ENCODE results near the gene HSD17B2.

The HSD17B2 gene

DNA sequence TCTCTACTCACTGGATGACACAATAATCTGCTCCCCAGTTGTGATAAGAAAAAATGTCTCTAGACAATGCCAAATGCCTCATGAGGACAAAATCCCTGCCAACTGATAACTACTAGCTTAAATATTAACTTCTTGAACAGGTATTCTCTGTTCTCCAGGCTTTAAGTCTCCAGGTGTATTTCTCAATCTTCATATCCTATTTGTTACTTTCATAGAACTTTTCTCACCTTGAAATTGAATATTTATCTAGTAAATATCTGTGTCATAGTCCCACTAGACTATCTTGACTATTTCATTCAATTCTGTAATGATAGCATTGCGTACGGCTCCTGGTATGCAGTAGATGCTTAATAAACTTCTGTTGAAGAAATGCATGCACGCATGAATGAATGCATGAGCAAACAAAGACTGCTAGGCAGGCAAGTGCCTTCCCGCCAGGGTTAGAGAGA, 15.9 kb downstream of the HSD17B2 start:
- DNase-seq: no peak

DNA sequence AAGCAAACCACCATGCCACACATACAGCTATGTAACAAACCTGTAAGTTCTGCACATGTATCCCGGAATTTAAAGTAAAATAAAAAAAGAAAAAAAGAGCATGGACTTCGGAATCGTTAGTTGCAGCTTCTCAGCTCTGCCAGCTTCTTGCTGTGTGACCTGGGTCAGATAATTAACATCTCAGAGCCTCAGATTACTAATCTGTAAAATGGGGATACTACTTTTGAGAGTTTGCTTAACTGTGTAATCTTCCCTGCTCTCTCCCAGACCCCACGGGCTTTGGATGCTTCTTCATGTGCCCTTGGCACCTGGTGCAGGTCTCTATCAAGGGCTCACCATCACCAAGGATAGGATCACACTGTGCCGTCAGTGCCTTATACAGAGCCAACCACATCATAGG, 16.6 kb downstream of the HSD17B2 start:
- no peak for DNase-seq

DNA sequence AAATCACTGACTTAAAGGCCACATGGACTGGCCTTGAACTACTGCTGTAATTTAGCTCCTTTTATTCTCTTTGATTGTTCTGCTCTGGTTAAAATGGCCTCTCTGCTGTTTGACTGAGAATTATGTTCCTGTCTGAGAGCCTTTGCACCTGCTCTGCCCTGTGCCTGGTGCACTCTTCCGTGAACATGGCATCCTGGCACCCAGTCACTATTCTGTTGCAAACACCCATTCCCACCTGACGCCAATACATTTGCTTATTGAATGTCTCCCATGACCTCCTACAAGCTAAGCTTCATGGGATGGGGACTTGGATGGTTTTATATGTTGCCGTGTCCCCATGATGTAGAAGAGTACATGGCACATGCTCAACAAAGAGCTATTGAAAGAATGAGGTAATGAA, 20.1 kb downstream of the HSD17B2 start:
- no peak for DNase-seq

DNA sequence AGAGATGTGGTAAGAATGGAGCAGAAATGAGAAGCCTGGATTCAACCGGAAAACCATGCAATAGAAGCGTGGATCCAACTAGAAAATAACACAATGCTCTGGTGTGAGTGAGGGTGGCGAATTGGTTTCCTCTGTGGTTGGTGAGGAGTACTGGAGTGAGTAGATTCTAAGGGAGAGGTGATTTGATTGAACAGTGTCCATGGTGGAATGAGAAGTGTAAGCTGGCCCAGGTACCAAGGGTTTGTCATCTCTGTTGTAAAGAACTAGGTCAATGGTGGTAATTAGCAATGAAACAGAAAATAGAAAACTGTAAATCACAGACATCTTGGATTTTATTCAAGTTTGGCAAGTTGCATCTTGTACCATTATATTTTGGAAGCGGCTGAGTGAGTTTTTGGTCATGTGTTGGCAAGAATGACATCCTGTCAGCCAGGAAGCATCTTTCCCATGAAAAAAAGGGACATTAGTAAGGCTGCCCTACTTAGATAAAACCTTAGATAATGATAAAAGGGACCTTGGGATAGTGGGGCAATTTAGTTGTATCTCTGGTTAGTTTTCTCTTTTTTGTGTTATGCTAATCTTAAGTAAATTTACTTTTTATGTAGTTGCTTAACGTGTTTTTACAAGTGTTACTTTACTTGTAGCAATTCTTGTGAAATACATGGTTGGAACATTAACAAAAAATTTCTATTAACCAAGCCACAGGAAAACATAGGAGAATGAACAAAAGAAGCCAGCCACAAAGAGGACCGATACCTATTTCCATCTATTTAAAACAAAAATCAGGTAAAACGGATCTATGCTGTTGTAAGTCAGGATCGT, 20.9 kb downstream of the HSD17B2 start:
- no peak for DNase-seq

- no peak for DNase-seq
Observed at GRCh38 chr16:82056550-82056896, 21.5 kb downstream of the HSD17B2 start.

DNA sequence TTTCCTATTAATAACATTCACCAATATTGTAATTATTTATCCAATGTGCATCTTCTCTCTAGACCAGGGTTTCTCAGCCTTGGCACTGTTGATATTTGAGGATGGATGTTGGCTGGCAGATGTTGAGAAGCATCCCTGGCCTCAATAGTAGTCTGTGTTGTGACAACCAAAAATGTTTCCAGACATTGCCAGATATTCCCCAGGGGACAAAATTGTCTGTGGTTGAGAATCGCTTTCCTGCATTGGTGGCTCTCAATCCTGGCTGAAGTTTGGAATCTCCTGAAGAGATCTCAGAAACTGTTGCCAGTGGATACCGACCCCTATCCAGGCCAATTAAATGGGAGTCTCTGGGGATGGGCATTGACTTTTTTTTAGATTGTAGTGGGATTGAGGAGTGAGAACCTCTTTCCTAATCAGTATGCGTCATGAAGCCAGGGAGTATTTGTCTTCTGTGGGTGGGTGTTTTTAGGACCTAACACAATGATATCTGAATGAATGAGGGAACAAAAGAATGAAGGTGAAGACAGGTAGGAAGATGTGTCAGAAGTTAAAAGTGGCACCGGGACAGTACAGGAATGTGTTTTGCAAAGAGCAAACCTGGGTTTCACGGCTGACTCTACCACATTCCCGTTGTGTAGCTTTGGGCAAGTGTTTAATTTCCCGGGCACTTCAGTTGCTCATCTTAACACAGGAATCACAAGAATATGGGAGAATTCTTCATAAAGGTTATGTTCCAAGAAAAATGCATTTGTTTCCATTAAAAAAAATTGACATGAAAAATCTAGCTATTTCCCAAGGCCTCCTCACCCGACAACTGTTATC, 24.3 kb downstream of the HSD17B2 start:
- DNase-seq: no peak

DNA sequence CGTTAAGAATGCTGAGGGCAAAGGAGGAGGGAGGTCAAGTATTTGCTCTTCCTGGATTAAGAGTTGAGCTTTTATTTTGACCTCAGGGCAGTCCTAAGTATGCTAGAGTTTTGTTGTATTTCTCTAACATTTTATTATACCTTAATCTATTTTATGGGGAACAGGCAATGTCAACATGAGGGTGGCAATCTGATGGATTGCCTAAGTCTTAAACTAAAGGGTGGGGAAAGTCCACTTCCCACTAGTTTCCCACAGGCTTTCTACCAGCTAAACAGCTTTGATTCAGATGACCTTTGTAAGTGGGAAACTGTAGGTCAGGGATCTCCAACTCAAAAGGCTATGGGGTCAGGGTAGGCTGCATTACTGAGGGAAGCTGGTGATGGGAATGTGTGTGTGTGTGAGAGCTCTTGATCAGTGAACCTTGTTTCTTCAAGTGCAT, 24.9 kb downstream of the HSD17B2 start:
- DNase-seq: no peak

GRCh38 chr16:82061861-82062525, 26.9 kb downstream of the HSD17B2 start:
- DNase-seq: peak; percentile 28

GRCh38 chr16:82062645-82063058, 27.6 kb downstream of the HSD17B2 start:
- peak; percentile 36 for DNase-seq

DNA sequence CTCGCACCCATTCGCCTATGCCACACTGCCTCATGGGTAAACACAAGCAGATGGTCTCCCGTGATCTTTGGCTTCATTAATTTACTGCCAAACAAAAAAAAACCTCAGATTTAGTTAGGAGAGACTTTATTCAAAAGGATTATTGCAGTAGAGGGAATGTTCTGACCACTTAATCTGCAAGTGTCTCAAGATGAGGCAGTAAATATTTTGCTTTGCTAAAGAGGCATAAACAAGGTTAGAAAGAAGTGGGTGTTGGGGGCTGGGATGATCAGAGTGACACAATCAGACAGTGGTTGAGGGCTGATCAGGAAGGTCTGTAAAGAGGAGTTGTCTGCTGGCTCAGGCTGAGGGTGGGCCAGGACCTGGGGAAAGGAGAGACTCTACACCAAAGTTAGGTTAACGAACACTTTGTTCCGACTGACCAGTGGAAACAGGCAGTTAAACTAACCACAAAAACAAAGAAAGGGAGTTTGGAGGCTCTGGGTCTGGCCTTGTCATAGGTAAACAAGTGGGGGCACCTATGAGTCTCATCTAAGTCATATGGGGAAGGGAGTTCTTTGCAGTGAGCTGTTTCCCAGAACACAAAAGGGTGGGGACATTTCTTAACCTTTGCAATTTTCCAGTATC, 28.5 kb downstream of the HSD17B2 start:
- DNase-seq: no peak

DNA sequence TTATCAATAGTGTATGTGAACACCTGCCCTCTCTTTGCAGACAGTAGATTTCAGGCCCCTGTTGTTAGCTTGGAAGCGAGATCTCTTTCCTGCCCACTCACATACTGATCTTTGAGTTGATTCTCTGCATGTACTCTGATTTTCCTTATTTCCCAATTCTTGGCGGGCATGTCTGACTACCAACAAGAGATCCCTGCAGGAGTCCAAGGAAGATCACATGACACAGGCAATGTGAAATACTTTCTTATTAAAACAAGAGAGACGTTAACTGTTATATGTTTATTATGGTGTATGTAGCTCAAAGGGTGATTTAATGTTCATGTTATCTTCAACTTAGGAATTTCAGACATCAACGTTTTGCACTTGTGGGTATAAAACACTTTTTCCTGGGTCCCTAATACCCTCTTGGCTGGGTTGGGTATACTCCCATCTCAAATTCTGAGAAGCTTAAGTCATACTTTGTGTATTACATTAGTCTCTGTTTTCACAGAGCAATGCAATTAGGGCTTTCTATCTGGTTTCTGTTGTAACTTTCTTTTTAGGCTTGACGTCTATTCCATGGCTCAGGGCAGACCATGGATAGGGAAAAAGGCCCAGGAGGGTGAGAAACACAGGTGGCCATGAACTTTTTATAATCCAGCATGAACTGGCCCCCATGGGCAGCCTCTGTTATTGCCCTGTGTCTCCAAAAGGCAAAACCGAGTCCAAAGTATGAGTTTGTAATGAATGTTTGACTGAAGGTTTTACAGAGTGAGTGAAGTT, 32.2 kb downstream of the HSD17B2 start:
- no peak for DNase-seq

- DNase-seq: no peak
Observed at GRCh38 chr16:82067804-82068325, 32.8 kb downstream of the HSD17B2 start.

DNA sequence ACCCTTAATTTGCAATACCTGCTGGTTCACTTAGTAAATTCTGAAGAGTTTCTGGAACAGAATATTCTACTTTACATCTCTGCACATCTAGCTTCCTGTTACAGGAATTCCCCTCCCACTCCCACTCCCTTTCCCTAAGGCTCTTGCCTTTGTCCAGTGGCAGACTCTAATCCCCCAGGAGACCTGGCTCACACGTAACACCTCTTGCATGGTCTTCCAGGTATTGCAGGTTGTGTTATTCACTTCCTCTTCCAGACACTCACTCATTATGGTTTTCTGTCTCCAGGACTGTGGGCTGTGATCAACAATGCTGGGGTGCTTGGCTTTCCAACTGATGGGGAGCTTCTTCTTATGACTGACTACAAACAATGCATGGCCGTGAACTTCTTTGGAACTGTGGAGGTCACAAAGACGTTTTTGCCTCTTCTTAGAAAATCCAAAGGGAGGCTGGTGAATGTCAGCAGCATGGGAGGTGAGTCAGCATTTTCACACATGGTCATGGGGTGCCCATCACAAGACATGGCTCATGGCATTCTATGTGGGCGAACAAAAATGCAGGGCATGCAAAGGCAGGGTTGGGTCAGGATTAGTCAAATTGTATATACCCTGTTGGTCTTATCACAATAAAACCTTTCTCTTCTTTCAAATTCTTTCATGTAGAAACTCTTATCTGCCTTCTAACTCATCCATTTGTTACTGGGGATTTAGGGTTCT, 35.8 kb downstream of the HSD17B2 start:
- peak; percentile 35 for DNase-seq

GRCh38 chr16:82071421-82071820, 36.4 kb downstream of the HSD17B2 start:
- no peak for DNase-seq

DNA sequence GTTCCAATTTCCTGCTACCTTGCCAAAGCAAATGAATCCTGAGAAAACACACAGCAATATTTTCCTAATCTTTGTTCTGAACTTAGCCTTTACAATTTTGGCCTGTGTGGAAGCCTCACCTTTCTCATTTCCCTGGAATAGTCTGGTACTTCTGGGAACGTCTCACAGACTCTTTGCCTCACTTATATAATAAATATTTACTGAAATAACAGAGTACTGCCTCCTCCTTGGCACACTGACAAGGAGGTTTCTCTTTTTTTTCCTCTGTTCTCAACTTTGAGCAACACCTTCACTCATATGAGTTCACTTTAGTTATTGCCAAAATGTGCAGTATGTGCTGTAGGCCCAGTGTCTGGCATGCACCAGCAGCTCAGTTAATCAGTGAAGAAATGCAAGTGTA, 37.3 kb downstream of the HSD17B2 start:
- no peak for DNase-seq

- DNase-seq: no peak
Observed at GRCh38 chr16:82074019-82074558, 39.0 kb downstream of the HSD17B2 start.

DNA sequence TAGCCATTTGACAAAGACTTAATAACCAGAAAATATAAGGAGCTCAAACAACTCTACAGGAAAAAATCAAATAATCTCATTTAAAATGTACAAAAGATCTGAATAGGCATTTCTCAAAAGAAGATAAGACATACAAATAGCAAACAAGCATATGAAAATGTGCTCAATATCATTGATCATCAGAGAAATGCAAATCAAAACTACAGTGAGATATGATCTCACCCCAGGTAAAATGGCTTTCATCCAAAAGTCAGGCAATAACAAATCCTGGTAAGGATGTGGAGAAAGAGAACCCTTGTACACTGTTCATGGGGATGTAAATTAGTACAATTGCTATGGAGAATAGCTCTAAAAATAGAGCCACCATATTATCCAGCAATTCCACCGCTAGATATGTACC, 43.1 kb downstream of the HSD17B2 start:
- DNase-seq: no peak

DNA sequence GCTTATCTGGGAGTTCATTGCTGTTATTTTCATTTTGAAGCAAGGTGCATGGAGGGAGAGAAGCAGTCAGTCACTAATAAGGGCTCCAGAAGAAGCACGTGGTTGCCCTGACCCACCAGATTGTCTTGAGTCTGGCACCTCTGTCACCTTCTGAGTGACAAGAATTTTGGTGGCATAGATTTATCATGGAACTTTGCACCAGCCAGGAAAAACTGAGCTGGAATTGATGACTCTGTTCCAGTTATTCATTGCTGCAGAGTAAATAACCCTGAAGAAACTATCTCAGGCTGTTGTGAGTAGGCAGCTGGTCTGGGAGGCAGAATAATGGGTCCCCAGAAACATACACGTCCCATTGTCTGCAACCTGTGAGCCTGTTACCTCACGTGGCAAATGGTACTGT, 44.8 kb downstream of the HSD17B2 start:
- no peak for DNase-seq

GRCh38 chr16:82081264-82081663, 46.2 kb downstream of the HSD17B2 start:
- DNase-seq: no peak

DNA sequence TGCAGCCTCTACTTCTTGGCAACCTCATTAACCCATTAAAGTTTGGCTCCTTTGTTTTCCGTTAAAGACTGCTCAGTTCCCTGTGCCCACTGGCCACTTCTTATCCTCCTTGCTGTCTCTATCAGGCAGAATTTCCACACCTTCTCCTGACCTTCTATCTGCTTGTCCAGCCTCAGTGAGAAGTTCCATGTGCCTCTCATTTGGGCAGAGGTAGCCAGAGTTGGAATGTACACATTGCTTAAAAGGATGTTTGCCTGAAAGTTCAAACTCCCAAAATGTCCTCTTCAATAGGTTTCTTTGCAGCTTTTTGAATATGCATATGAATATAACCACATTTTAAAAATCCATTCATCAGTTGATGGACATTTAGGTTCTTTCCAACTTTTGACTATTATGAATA, 47.0 kb downstream of the HSD17B2 start:
- no peak for DNase-seq
